ENCODE measurements around the gene TUT1.

TUT1 gene

DNA sequence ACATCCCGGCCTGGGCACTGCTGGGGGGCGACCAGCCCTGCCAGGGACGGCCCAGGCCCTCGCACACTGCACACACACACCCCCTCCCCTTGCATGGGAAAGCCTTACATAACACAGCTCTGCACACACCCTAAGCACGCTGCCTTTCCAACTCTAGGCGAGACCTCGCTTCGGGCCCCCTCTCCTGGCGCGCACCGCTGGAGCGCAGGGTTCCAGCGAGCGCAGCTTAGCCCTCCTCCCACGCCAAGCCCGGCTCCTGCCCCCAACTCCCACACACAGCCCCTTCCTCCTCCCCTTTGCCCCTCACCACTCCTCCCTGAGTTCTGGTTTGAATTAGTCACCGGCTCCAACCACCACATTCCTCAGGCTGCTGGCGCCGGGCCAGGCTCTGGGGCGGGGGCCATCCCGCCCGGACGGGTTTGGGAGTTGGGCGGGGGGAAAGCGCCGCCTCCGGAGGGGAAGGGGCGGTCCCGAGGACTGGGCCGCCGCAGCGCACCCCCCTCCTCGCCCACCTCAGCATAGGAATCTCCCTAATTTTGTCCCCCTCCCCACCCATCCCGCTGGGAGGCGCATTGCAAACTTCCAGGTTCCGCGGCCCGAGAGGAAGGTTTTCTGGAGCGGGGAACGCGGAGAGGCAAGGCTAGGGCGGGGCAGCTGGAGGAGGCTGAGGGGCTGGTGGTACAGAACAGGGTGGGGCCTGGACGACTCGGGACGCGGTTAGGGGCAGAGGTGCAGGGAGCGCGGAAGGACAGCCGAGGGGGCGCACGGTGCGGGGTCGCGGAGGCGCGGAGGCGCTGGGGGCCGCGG is 45.7 kb downstream of the TUT1 start:
- no peak overlapping the region for H3K4me3 ChIP-seq (ENCODE audit: low read depth in 1 of 2, low read length in 1 of 2)
- H3K4me1 ChIP-seq (ENCODE audit: control insufficient read depth in 1 of 2, insufficient read depth in 1 of 2, low read depth in 1 of 2, low read length in 1 of 2) = peaks cover 9 to 21% of the 10 kb centered on the region in 2 experiments
- H3K27ac ChIP-seq = no peak overlapping the region
- no peaks in the 10 kb centered on the region for H3K9me3 ChIP-seq
- H3K36me3 ChIP-seq = no peaks in the 10 kb centered on the region
- H3K27me3 ChIP-seq = peaks cover 94% of the 10 kb centered on the region
- TF ChIP-seq, protein P1, sequence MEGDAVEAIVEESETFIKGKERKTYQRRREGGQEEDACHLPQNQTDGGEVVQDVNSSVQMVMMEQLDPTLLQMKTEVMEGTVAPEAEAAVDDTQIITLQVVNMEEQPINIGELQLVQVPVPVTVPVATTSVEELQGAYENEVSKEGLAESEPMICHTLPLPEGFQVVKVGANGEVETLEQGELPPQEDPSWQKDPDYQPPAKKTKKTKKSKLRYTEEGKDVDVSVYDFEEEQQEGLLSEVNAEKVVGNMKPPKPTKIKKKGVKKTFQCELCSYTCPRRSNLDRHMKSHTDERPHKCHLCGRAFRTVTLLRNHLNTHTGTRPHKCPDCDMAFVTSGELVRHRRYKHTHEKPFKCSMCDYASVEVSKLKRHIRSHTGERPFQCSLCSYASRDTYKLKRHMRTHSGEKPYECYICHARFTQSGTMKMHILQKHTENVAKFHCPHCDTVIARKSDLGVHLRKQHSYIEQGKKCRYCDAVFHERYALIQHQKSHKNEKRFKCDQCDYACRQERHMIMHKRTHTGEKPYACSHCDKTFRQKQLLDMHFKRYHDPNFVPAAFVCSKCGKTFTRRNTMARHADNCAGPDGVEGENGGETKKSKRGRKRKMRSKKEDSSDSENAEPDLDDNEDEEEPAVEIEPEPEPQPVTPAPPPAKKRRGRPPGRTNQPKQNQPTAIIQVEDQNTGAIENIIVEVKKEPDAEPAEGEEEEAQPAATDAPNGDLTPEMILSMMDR (IDR thresholded peaks at IDR 0.05) = no peak

DNA sequence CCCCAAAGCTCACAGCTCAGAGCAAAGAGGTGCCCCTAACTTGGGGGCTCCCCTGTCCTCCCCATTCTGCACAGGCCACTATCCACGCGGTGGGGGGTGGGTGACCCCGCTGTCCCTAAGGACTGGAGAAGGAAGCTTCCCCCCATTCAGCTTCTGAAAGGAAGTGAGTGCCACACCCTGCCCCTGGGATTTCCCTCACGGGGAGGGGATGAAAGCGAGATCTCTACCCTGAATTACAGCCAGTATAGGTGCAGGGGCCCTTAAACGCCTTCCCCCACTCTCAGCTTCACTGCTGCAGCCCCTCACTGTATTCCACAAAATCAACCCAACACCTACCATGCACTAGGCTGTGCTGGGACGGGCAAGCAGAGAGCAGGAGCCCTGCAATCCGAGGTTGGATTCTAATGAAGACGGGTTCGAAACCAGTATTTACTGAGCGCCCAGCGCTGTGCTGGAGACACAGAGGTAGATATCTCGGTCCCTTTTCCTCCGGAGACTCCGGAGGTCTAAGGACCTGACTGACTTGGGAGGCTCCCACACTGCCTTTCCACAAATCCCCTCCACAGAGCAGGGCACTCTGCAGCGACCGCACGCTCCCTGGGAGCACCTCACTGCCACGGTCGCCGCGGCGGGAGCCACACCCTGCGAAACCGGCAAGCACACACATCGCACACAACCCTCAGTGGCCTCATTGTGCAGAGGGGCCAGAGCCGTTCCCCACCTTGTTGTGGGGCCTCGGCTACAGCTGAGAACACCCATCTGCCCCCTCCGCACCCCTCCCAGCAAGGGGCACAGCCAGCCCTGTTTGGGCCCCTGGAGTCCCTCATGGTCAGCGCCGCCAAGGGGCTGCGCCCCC is 46.5 kb downstream of the TUT1 start:
- TF ChIP-seq, protein P1 (IDR thresholded peaks at IDR 0.05) = no peak
- no peaks in the 10 kb centered on the region for H3K36me3 ChIP-seq
- no peak overlapping the region for H3K4me3 ChIP-seq (ENCODE audit: low read depth in 1 of 2, low read length in 1 of 2)
- no peaks in the 10 kb centered on the region for H3K9me3 ChIP-seq
- no peak overlapping the region for H3K27ac ChIP-seq
- H3K4me1 ChIP-seq (ENCODE audit: control insufficient read depth in 1 of 2, insufficient read depth in 1 of 2, low read depth in 1 of 2, low read length in 1 of 2) = peaks cover 9 to 21% of the 10 kb centered on the region in 2 experiments
- peaks cover 87% of the 10 kb centered on the region for H3K27me3 ChIP-seq

DNA sequence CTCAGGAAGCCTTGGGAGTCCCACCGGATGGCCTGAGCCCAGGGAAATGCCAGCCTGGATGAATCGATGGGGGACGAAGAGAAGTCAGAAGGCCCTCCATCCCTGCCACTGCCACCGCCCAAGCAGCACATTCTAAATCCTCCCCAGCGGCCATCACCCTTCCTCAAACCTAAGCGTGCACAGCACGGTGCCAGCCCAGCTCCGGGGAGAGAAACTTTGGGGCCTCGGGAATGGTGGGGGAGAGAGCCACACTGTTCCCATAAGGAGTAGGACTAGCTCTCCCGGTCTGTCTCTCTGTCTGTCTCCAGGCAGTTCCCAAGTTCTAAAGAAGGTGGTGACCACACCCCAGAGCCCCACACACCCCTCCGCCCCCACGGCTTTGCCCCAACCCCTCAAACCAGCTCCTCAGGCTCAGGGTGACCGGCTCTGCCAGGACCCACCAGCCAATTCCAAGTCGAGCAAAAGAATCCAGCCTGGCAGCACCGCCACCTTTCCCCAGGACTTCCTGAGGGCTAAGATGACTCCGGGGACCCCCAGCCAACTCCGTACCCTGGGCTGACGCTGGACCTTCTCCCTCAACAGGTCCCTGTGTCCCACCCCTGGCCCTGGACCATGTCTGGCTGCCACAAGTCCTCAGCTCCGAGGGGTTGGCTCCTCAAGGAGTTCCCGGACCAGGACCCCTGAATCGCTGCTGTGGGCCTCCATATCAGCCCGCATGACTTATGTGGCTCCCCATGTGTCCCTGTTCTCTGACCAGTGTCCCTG is 47.5 kb downstream of the TUT1 start:
- Histone ChIP-seq H3K9me3 (no peaks in the 10 kb centered on the region), H3K27ac (no peak overlapping the region), H3K4me1 (ENCODE audit: control insufficient read depth in 1 of 2, insufficient read depth in 1 of 2, low read depth in 1 of 2, low read length in 1 of 2) (peaks cover 9 to 21% of the 10 kb centered on the region in 2 experiments), H3K36me3 (no peaks in the 10 kb centered on the region), H3K4me3 (ENCODE audit: low read depth in 1 of 2, low read length in 1 of 2) (no peak overlapping the region), H3K27me3 (peaks cover 77% of the 10 kb centered on the region)
- TF ChIP-seq, protein P1 (IDR thresholded peaks at IDR 0.05) = no peak

DNA sequence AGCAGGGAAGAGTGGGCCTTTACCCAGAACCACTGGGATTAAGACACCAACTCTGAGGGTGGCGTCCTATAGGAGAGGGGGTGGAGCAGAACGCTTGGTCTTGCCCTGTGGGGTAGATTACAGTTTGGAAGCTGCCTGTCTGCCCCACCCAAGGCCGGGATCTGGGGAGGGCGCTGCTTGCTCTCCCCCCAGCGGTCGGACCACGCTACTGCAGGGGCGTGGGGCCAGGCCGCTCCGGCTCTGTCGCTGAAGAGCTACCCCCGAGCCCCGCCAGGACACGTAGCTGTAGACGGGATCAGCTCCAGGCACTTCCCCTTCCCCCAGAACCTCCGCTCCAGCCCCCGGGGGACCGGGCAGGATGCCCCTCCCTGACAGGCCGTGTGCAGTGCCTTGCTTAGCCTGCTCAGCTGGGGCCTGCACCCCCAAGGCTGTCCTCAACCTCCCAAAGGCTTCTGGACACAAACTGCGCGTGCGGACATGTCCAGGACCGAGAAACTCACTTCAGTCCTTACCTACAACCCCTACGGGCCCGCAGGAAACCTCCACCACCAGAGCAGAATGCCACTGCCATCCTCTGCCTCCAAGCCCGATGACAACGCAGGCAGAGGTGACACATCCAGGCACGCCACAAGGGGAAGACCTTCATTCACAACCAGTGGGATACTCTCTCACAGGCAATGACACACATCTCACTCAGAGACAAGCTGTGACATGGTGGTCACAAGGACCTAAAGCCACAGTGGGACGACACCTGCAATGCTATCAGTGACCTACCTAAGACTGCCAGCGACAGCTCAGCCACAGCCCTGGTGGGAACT is 48.4 kb downstream of the TUT1 start:
- TF ChIP-seq, protein P1 (IDR thresholded peaks at IDR 0.05) = peak; percentile 80
- Histone ChIP-seq H3K36me3 (no peaks in the 10 kb centered on the region), H3K4me3 (ENCODE audit: low read depth in 1 of 2, low read length in 1 of 2) (no peak overlapping the region), H3K27me3 (peaks cover 68% of the 10 kb centered on the region), H3K9me3 (no peaks in the 10 kb centered on the region), H3K4me1 (ENCODE audit: control insufficient read depth in 1 of 2, insufficient read depth in 1 of 2, low read depth in 1 of 2, low read length in 1 of 2) (peaks cover 9 to 21% of the 10 kb centered on the region in 2 experiments), H3K27ac (no peak overlapping the region)

Data from neutrophil (primary cell).